ENCODE measurements around the gene FERMT2.

DNA sequence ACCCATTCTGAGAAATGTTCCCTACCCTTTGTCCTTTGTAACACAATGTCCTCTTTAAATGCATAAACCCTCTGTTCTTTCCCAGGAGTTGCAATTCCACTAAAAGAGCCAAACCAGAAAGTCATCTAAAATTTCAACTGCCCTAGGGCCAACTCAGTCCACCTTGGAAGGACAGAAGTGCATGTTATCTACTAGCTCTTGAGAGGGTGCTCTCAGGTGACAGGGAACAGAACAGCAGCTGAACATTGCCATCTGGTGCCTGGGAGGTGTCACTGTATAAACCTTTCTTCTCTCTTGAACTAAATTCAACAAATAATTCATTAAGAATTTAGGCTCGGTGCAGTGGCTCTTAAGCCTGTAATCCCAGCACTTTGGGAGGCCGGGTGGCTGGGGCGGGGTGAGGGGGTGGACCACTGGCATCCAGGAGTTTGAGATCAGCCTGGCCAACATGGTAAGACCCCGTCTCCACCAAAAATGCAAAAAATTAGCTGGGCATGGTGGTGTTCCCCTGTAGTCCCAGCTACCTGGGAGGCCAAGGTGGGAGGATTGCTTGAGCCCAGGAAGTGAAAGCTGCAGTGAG is 10.3 kb upstream of the FERMT2 start:
- no peak for TF ChIP-seq POLR2A (IDR thresholded peaks at IDR 0.05)
- TF ChIP-seq, protein P1, sequence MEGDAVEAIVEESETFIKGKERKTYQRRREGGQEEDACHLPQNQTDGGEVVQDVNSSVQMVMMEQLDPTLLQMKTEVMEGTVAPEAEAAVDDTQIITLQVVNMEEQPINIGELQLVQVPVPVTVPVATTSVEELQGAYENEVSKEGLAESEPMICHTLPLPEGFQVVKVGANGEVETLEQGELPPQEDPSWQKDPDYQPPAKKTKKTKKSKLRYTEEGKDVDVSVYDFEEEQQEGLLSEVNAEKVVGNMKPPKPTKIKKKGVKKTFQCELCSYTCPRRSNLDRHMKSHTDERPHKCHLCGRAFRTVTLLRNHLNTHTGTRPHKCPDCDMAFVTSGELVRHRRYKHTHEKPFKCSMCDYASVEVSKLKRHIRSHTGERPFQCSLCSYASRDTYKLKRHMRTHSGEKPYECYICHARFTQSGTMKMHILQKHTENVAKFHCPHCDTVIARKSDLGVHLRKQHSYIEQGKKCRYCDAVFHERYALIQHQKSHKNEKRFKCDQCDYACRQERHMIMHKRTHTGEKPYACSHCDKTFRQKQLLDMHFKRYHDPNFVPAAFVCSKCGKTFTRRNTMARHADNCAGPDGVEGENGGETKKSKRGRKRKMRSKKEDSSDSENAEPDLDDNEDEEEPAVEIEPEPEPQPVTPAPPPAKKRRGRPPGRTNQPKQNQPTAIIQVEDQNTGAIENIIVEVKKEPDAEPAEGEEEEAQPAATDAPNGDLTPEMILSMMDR (IDR thresholded peaks at IDR 0.05) = peak in 1 of 3 donors; percentile 31
